Neural progenitor cell (in vitro differentiated cells): ENCODE measurements around the gene FAM167B. TPM values are rescaled to one million over a fixed set of nuclear protein-coding genes. Genes with fewer than 3 reads are reported as not detected.
A peak's percentile ranks its signal among the peaks of the same experiment; 100 is the strongest.

Experiments used
- DNase-seq: peaks from one replicate; pipeline ENCODE4 v3.0.0-alpha.2; 2016; ENCODE audit warnings: low spot score
- H2AFZ ChIP-seq: fragments of 200-600 bp; sonication (generic); replicated peaks from 2 replicates; pipeline ENCODE4 v1.6.1; 2016; ENCODE audit warnings: antibody characterized with exemption
- H3F3A ChIP-seq: fragments of 200-600 bp; sonication (generic); 2 replicates; pipeline ENCODE4 v1.6.1; 2016; ENCODE audit warnings: antibody characterized with exemption, low read depth
- H3K27ac ChIP-seq: fragments of 200-600 bp; sonication (generic); 2 replicates; pipeline ENCODE4 v1.5.1; 2016; ENCODE audit warnings: mild to moderate bottlenecking
- H3K27me3 ChIP-seq: fragments of 200-600 bp; sonication (generic); 2 replicates; pipeline ENCODE4 v1.6.1; 2016; ENCODE audit warnings: mild to moderate bottlenecking, moderate library complexity
- H3K36me3 ChIP-seq: fragments of 200-600 bp; sonication (generic); 2 replicates; pipeline ENCODE4 v1.5.1; 2016
- H3K4me1 ChIP-seq: fragments of 200-600 bp; sonication (generic); 2 replicates; pipeline ENCODE4 v1.6.1; 2016; ENCODE audit warnings: mixed run types
- H3K4me2 ChIP-seq: fragments of 200-600 bp; sonication (generic); 2 replicates; pipeline ENCODE4 v1.6.1; 2016
- H3K4me3 ChIP-seq: fragments of 200-600 bp; sonication (generic); 2 replicates; pipeline ENCODE4 v1.5.1; 2016
- H3K79me2 ChIP-seq: fragments of 200-600 bp; sonication (generic); 2 replicates; pipeline ENCODE4 v1.6.1; 2016; ENCODE audit warnings: low read depth
- H3K9ac ChIP-seq: fragments of 200-600 bp; sonication (generic); 2 replicates; pipeline ENCODE4 v1.6.1; 2016
- H3K9me3 ChIP-seq: fragments of 200-600 bp; sonication (generic); 2 replicates; pipeline ENCODE4 v1.5.1; 2016; ENCODE audit warnings: low read depth
- H4K20me1 ChIP-seq: fragments of 200-600 bp; sonication (generic); 2 replicates; pipeline ENCODE4 v1.6.1; 2016; ENCODE audit warnings: low read depth
- H3K27ac Mint-ChIP-seq: 3 replicates; pipeline ENCODE4 v1.8.0; 2021; ENCODE audit warnings: mixed read lengths
- H3K27me3 Mint-ChIP-seq: 2 replicates; pipeline ENCODE4 v1.8.0; 2022; ENCODE audit warnings: low read depth, mild to moderate bottlenecking, inconsistent platforms, moderate library complexity, mixed read lengths; ENCODE audit not compliant: insufficient read depth
- H3K36me3 Mint-ChIP-seq: 3 replicates; pipeline ENCODE4 v1.8.0; 2021; ENCODE audit warnings: mixed read lengths
- H3K4me1 Mint-ChIP-seq: 3 replicates; pipeline ENCODE4 v1.8.0; 2021; ENCODE audit warnings: mixed read lengths
- H3K4me3 Mint-ChIP-seq: 3 replicates; pipeline ENCODE4 v1.8.0; 2021; ENCODE audit warnings: mild to moderate bottlenecking, moderate library complexity, mixed read lengths
- H3K9me3 Mint-ChIP-seq: 3 replicates; pipeline ENCODE4 v1.8.0; 2020; ENCODE audit warnings: mixed read lengths
- EZH2 ChIP-seq: fragments of 200-600 bp; sonication (generic); IDR thresholded peaks from 2 replicates; pipeline ENCODE4 v1.6.1; 2017; ENCODE audit warnings: antibody characterized with exemption, mild to moderate bottlenecking, moderate library complexity
- EZH2phosphoT487 ChIP-seq: fragments of 200-600 bp; sonication (generic); IDR thresholded peaks from 2 replicates; pipeline ENCODE4 v1.6.1; 2017; ENCODE audit warnings: antibody characterized with exemption
- total RNA-seq: library from RNA; depleted of rRNA; stranded (reverse); fragments of >200 nt; gene quantifications from 2 replicates; pipeline ENCODE4 v1.2.3, GENCODE V29; 2015; ENCODE audit warnings: low replicate concordance
- TF ChIP-seq, protein P1 (sequence below): fragments of 200-600 bp; sonication (generic); IDR thresholded peaks from 2 replicates; pipeline ENCODE4 v1.5.1; 2017; ENCODE audit warnings: antibody characterized with exemption, mild to moderate bottlenecking

Gene FAM167B
- total RNA-seq, 1 donor from 2014 or later = 0.17 TPM

GRCh38 chr1:32249831-32250525 lies 3.0 kb downstream of the FAM167B start:
- no peaks in the 10 kb centered on the region for H3K27me3 ChIP-seq
- peak overlapping the region; percentile 81 for H3K27ac Mint-ChIP-seq
- H3K36me3 Mint-ChIP-seq = no peaks in the 10 kb centered on the region
- H3K9me3 ChIP-seq = no peaks in the 10 kb centered on the region
- no peak for DNase-seq
- no peaks in the 10 kb centered on the region for H3K9me3 Mint-ChIP-seq
- H3K4me1 Mint-ChIP-seq = peaks cover 23% of the 10 kb centered on the region
- no peak overlapping the region for H3K4me3 Mint-ChIP-seq
- TF ChIP-seq EZH2 = no peak
- no peak for TF ChIP-seq EZH2phosphoT487
- TF ChIP-seq, protein P1, sequence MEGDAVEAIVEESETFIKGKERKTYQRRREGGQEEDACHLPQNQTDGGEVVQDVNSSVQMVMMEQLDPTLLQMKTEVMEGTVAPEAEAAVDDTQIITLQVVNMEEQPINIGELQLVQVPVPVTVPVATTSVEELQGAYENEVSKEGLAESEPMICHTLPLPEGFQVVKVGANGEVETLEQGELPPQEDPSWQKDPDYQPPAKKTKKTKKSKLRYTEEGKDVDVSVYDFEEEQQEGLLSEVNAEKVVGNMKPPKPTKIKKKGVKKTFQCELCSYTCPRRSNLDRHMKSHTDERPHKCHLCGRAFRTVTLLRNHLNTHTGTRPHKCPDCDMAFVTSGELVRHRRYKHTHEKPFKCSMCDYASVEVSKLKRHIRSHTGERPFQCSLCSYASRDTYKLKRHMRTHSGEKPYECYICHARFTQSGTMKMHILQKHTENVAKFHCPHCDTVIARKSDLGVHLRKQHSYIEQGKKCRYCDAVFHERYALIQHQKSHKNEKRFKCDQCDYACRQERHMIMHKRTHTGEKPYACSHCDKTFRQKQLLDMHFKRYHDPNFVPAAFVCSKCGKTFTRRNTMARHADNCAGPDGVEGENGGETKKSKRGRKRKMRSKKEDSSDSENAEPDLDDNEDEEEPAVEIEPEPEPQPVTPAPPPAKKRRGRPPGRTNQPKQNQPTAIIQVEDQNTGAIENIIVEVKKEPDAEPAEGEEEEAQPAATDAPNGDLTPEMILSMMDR = no peak
- H3F3A ChIP-seq = peaks cover 22% of the 10 kb centered on the region
- no peaks in the 10 kb centered on the region for H4K20me1 ChIP-seq
- H3K36me3 ChIP-seq = no peaks in the 10 kb centered on the region
- H3K9ac ChIP-seq = no peak overlapping the region
- peaks cover 8% of the 10 kb centered on the region for H3K27me3 Mint-ChIP-seq
- no peak overlapping the region for H3K4me2 ChIP-seq
- peaks cover 12% of the 10 kb centered on the region for H3K4me1 ChIP-seq
- H3K4me3 ChIP-seq = no peak overlapping the region
- no peak overlapping the region for H2AFZ ChIP-seq
- H3K79me2 ChIP-seq = no peaks in the 10 kb centered on the region
- no peak overlapping the region for H3K27ac ChIP-seq

DNA sequence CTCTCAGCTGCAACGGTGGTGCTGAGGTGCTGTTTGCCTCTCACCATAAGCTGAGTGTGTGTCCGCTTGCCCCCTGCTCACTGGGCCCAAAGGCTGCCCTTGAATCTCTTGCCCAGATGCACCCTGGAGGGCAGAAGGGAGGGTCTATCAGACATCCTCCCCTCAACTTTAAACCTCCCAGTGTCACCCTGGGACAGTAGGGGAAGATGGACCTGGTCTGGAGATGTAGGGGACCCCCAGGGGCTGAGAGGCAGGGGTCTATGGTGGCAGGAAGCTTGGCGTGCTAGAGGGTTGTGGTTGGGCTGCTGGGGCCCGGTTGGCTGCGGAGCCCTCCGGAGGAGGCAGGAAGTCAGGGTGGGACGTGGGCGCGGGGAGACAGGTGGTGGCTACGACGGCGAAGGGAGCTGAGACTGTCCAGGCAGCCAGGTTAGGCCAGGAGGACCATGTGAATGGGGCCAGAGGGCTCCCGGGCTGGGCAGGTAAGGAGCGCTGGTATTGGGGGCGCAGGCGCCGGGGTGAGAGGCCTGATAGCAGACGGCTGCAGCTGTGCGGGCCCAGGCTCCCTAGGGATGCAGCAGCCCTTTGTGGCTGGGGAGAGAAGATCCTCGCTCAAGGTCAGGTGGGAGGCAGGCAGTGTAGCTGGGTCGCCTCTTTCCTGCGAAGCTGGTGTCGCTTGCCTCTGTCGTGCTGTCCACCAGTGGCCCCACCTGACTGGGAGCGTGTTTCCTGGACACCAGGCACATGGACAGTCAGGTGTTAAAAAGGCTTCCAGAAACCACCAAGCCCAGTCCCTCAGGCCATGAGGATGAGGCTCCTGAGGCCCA lies 4.1 kb downstream of the FAM167B start, which contains the start of gene LCK:
TSS of gene LCK (plus strand) at position 373 of the 824 bp plus-strand sequence. CDS start 23,065 bp downstream, outside the sequence.
- Histone ChIP-seq H2AFZ (no peak within 1 kb of the TSS), H3K4me3 (no peak within 1 kb of the TSS), H3F3A (peaks cover 22% of the 10 kb centered on the region), H4K20me1 (no peaks in the 10 kb centered on the region), H3K79me2 (no peaks in the 10 kb centered on the region), H3K9ac (no peak within 1 kb of the TSS), H3K27ac (no peak within 1 kb of the TSS), H3K27me3 (no peaks in the 10 kb centered on the region), H3K4me2 (no peak within 1 kb of the TSS), H3K4me1 (peaks cover 12% of the 10 kb centered on the region), H3K9me3 (no peaks in the 10 kb centered on the region), H3K36me3 (no peaks in the 10 kb centered on the region)
- Mint-ChIP-seq H3K36me3 (no peaks in the 10 kb centered on the region), H3K4me1 (peaks cover 23% of the 10 kb centered on the region), H3K9me3 (no peaks in the 10 kb centered on the region), H3K27me3 (peaks cover 9% of the 10 kb centered on the region), H3K4me3 (peak within 1 kb of the TSS; percentile 16), H3K27ac (peak within 1 kb of the TSS; percentile 81)
- TF ChIP-seq EZH2phosphoT487 (no peak), EZH2 (no peak)
- TF ChIP-seq, protein P1 = no peak
- DNase-seq = no peak

- Mint-ChIP-seq H3K27me3 (peaks cover 4% of the 10 kb centered on the region), H3K36me3 (no peaks in the 10 kb centered on the region), H3K27ac (no peak overlapping the region), H3K9me3 (no peaks in the 10 kb centered on the region), H3K4me1 (peaks cover 10% of the 10 kb centered on the region), H3K4me3 (no peak overlapping the region)
- Histone ChIP-seq H3K9ac (no peak overlapping the region), H3K9me3 (no peaks in the 10 kb centered on the region), H3K4me3 (no peak overlapping the region), H3K79me2 (no peaks in the 10 kb centered on the region), H3K4me2 (no peak overlapping the region), H4K20me1 (no peaks in the 10 kb centered on the region), H3K4me1 (no peaks in the 10 kb centered on the region), H2AFZ (no peak overlapping the region), H3K36me3 (no peaks in the 10 kb centered on the region), H3K27ac (no peak overlapping the region), H3K27me3 (no peaks in the 10 kb centered on the region), H3F3A (no peaks in the 10 kb centered on the region)
- DNase-seq = no peak
- TF ChIP-seq, protein P1 = no peak
- no peak for TF ChIP-seq EZH2
- no peak for TF ChIP-seq EZH2phosphoT487
Measured at GRCh38 chr1:32255072-32256071, 8.3 kb downstream of the FAM167B start.
